ENCODE measurements around the gene PBXIP1. TPM values are rescaled to one million over a fixed set of nuclear protein-coding genes. Genes with fewer than 3 reads are reported as not detected.

Gene PBXIP1
- total RNA-seq, 4 donors from 2014 or later = 52.5 to 120 (median 97.9) TPM

GRCh38 chr1:155000411-155000725 is 44.5 kb upstream of the PBXIP1 start:
- WGBS, 2 donors = 2% methylated on average over 12 to 13 of the region's 13 CpGs
- Histone ChIP-seq H3K36me3 (no peaks in the 10 kb centered on the region), H3K27ac (peak overlapping the region; percentile 88 to 99 (median 98)), H3K4me3 (peak overlapping the region; percentile 58 to 94 (median 78)), H3K27me3 (no peaks in the 10 kb centered on the region), H3K9me3 (no peaks in the 10 kb centered on the region), H3K4me1 (peaks cover 0 to 51% (median 27%) of the 10 kb centered on the region in 4 donors)
- no peak for DNase-seq (ENCODE audit: low spot score in 2 of 2)
- TF ChIP-seq EP300 (IDR thresholded peaks at IDR 0.05) (no peak), CTCF (IDR thresholded peaks at IDR 0.05) (no peak)

GRCh38 chr1:154999571-155000410 is 43.9 kb upstream of the PBXIP1 start:
- DNase-seq (ENCODE audit: low spot score in 2 of 2) = no peak
- Histone ChIP-seq H3K27me3 (no peaks in the 10 kb centered on the region), H3K9me3 (no peaks in the 10 kb centered on the region), H3K36me3 (no peaks in the 10 kb centered on the region), H3K27ac (peak overlapping the region; percentile 88 to 99 (median 98)), H3K4me3 (peak overlapping the region; percentile 58 to 94 (median 78)), H3K4me1 (peaks cover 0 to 46% (median 22%) of the 10 kb centered on the region in 4 donors)
- WGBS, 2 donors = 1 to 3% methylated on average over 34 to 49 of the region's 50 CpGs
- TF ChIP-seq EP300 (IDR thresholded peaks at IDR 0.05) (no peak), CTCF (IDR thresholded peaks at IDR 0.05) (peak in 1 of 5 experiments; percentile 16), POLR2A (IDR thresholded peaks at IDR 0.05) (no peak)

GRCh38 chr1:154998818-154999570 is 43.1 kb upstream of the PBXIP1 start:
- peak overlapping the region; percentile 88 to 99 (median 98) for H3K27ac ChIP-seq
- no peak for DNase-seq (ENCODE audit: low spot score in 2 of 2)

GRCh38 chr1:154998201-154998780 is 42.4 kb upstream of the PBXIP1 start:
- no peak for DNase-seq (ENCODE audit: low spot score in 2 of 2)
- Histone ChIP-seq H3K27me3 (no peaks in the 10 kb centered on the region), H3K9me3 (no peaks in the 10 kb centered on the region), H3K4me3 (no peak overlapping the region), H3K36me3 (peaks cover 0 to 3% (median 0%) of the 10 kb centered on the region in 3 donors), H3K4me1 (peaks cover 0 to 36% (median 13%) of the 10 kb centered on the region in 4 donors), H3K27ac (no peak overlapping the region)
- 74 to 76% methylated on average over 16 of the region's 16 CpGs for WGBS, 2 donors
- TF ChIP-seq EP300 (IDR thresholded peaks at IDR 0.05) (no peak), POLR2A (IDR thresholded peaks at IDR 0.05) (no peak), CTCF (IDR thresholded peaks at IDR 0.05) (no peak)

More at GRCh38 chr1:154998818-154999570, 43.1 kb upstream of the PBXIP1 start:
- Histone ChIP-seq H3K36me3 (no peaks in the 10 kb centered on the region), H3K4me3 (peak overlapping the region; percentile 58 to 94 (median 78)), H3K4me1 (peaks cover 0 to 38% (median 14%) of the 10 kb centered on the region in 4 donors), H3K27me3 (no peaks in the 10 kb centered on the region), H3K9me3 (no peaks in the 10 kb centered on the region)
- TF ChIP-seq CTCF (IDR thresholded peaks at IDR 0.05) (peak; percentile 66 to 87 (median 87)), POLR2A (IDR thresholded peaks at IDR 0.05) (no peak), EP300 (IDR thresholded peaks at IDR 0.05) (peak in 1 of 2 donors; percentile 38)
- 15% methylated on average over 37 to 38 of the region's 40 CpGs for WGBS, 2 donors
